Measurements from ENCODE around the gene FOXO3.

FOXO3 gene

GRCh38 chr6:108598305-108598863 is 37.7 kb downstream of the FOXO3 start:
- DNase-seq: peak; percentile 18

DNA sequence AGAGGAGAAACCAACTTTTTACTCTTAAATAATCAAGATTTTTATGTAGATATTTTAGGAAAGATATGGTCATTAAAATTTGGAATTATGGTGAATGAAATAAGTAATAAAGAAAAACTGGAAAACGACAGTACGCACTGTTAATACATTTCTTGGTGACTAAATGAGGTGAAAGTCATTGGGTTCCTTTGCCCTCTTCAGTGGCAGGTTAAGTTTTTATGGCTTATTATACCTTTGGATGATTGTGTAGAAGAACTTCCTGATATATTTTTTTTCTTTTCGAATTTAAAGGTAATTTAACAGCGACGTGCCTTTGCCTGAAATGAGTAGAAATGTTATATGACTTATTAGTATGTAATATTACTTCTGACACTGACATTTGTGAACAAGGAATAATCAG is 43.4 kb downstream of the FOXO3 start:
- DNase-seq: no peak

DNA sequence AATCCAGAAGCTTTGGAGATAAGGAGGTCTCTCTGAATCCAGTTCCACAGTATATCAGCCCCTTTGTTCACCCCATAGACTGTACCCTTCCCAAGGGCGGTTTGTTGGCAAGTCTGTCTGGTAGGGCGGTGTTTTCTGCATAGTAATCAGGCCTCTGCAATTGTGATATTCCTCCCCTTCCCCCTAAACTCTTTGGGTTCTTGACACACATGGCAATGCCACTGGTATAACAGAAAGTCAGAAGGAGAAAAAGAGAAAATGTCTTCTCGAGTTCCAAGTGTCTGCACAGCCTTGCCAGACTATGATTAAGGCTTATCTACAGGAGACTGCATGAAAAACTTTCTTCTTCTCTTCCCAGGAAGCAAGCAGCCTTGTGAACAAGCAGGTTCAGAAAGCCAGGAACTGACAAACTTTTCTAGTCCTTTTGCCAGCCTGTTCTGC is 45.6 kb downstream of the FOXO3 start:
- DNase-seq: no peak

DNA sequence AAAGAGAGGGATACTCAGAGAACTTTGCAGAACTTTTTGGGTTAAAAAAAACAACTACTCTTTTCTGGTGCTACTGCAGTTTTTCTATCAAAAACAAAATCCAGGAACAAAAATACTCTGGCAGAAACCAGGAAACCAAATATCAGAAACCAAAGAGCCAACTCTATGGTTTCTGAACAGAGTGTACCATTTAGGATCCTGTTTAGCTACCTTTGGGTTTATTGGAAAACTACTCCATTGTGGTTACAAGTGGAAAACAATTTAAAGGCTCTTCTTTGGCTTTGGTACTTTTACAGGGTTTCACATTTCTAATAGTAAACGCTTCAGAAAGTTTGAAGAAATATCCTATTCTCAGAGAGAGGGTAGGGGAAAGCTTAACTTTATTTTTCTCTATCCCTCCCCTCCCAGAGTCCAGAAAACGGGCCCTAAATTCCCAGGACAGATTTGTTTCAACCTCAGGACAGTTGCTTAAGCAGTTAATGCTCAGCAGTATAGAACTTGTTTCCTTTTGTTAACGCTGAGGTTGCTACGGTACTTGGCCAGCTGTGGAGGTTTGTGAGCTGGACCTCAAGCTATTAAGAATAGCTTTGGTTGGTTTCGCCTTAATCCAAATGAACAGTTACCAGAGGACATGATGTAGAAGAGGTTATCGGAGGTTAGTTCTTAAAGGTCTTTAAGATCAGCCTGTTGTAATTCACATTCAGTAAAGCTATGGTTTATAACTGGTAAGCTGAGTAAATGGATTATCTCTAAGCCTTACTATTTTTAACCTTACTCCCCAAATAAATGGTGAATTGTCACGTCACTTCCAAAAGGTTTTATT is 47.9 kb downstream of the FOXO3 start:
- DNase-seq: no peak

DNA sequence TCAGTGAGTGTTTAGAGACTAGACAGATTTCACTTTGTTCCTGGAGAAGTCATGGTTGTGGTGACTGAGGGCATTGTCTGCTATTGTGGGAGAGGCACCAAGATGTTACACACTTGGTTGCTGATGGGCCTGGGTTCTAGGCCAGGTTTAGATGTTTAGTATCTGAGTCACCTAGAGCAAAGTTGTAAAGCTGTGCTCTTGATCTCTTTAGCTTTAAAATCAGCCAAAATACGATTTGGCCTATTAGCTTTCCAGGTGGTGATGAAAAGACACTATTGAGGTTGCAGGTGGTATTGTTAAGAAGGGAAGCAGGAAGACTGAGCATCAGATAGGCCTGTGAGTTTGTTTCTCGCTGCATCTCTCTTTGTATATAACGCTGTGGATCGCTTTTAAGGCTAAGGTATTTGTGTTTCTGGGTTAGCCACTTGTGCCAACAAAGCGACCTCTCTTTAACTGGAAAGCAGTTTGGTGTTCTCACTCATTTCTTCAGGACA is 48.6 kb downstream of the FOXO3 start:
- DNase-seq: no peak

GRCh38 chr6:108610270-108610839 is 49.6 kb downstream of the FOXO3 start:
- no peak for DNase-seq

DNA sequence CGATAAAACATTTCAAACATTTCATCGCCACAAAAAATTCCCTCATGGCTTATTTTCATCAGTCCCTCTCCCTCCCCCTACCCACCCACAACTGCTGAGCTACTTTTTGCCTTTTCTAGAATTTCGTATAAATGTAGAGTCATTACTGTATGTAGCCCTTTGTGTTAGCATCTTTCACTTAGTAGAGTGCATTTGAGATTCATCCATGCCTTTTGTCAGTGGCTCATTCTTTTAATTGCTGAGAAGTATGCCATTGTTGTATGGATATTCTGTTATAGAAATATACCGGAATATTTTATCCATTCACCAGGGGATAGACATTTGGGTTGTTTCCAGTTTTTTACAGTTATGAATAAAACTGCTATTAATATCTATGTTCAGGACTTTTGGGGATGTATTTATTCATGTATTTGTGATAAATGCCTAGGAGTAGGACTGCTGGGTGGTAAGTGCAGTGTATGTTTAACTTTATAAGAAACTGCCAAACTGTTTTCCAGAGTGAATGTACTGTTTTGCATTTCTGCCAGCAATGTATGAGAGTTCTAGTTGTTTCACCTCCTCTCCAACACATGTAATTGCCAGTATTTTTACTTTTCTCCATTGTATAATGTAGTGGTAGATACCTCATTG is 50.4 kb downstream of the FOXO3 start:
- no peak for DNase-seq

- no peak for DNase-seq
Measured at GRCh38 chr6:108612852-108613251, 52.1 kb downstream of the FOXO3 start.

GRCh38 chr6:108616544-108616943 is 55.8 kb downstream of the FOXO3 start:
- DNase-seq: no peak

DNA sequence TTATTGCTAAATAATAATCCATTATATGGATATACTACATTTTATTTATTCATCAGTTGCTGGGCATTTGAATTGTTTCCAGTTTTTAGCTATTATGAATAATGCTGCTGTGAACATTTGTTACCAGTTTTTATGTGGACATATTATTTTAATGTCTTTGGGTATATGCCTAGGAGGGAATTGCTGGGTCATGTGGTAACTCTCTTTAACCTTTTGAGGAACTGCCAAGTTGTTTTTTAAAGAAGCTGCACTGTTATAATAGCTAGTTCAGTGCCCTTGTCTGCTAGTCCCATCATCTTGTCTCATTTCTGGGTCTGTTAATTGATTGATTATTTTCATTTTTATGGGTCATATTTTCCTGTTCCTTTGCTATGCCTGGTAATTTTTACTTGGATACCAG is 56.3 kb downstream of the FOXO3 start:
- DNase-seq: no peak

DNA sequence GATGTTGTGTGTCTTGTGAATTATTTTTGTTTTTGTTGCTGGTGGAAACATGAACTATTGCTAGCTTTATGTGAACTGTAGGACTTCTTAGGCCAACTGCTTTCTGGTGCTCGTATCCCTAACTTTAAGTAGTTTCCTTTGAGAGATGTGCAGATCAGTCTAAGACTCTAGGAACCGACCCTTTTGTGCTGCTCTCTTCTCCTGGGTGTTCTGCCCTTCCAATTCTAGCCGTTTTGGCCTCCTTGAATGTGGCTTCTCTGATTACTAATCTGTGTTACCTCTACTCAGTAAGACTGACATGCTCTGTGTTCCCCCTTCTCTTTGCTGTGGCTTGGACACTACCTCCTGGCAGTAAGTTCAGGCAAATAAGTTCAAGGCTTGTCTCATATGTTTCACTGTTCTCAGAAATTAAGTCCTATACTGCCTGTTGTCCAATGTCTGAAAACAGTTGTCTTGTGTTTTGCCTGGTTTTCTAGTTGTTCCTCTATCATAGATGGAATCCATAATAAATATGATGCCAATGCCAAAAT is 58.0 kb downstream of the FOXO3 start:
- no peak for DNase-seq

GRCh38 chr6:108619431-108620197 is 58.9 kb downstream of the FOXO3 start:
- DNase-seq: no peak

GRCh38 chr6:108621117-108621516 is 60.4 kb downstream of the FOXO3 start:
- peak; percentile 62 for DNase-seq

DNA sequence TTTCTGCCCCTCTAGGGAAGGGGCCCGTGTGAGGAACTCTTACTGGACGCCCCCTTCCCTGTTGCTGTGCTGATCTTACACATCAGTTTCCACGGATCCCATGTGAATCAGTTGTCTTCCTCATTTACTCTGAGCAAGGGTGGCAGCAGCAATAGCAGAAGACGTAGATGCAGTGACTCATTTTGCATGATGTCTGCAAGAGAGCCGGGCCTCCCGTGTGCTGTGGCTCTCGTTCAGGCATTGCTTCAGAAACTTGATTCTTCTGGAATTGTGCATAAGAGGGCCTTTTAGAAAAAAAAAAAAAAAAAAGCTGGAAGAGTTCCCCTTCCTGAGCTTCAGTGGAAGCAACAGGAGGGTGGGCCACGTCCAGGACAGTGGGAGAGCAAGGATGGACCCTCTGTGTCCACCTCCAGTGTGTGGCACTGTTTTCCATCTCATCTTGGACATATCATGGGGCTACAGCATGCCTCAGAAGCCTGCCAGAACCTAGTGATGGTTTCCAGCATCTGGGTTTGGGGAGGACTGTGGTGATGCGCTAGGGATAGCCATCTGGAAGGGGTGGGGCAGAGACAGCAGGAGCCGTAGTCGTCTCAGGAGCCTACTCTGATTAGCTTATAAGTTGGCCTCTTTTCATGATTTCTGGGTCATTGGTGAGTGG is 62.1 kb downstream of the FOXO3 start:
- peak; percentile 63 for DNase-seq

DNA sequence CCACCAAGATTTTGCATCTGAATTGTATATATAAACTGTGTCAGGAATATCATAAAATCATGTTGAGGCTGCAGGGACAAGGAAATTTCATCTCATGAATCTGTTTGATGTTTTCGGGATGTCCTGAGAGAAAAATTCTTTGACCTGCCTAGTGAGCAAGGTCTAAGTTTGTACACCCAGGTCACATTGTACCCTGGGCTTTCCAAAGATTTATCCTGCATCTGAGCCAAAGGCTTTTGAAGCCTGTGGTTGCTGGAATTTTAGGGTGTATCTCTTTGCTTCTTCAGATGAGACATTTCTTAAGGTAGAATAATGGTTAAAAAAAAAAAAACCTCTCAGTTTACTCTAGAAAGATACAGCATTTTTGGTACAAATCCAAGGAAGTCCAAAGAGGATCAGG is 63.3 kb downstream of the FOXO3 start:
- no peak for DNase-seq

- no peak for DNase-seq
Measured at GRCh38 chr6:108625581-108625980, 64.9 kb downstream of the FOXO3 start.

GRCh38 chr6:108626777-108627176 is 66.1 kb downstream of the FOXO3 start:
- no peak for DNase-seq

GRCh38 chr6:108627692-108628550 is 67.2 kb downstream of the FOXO3 start:
- DNase-seq: no peak

GRCh38 chr6:108630050-108630714 is 69.5 kb downstream of the FOXO3 start:
- DNase-seq: no peak

DNA sequence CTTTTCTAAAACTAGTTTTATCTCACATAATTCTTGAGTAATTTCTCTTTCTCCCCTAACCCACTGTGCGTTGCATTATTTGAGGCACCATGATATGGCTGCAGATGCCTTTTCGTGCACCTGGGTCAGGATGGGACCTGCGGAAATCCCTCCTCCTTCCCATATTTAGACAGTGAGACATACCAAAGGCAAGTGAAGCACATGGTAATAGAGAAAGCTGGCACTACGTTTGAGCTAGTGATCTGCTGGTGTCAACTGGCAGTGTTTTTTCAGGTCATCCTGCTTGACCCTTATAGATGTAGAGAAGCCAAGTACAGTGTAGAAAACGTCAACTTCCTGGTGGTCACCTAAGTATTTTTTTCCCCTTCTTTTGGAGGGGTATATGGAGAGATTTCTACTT is 71.7 kb downstream of the FOXO3 start:
- DNase-seq: no peak
